A673 (cell line): ENCODE measurements around the gene TCF15.

Experiments used
- EZH2 ChIP-seq: fragments of 200-600 bp; sonication (generic); IDR thresholded peaks from 2 replicates; pipeline ENCODE4 v1.6.1; 2017; ENCODE audit warnings: borderline replicate concordance, low read depth, mild to moderate bottlenecking, mixed read lengths, antibody characterized with exemption, low read length; ENCODE audit not compliant: poor library complexity, severe bottlenecking
- TF ChIP-seq, protein P1 (sequence below): fragments of 300-800, 200-600 bp; sonication (generic); conservative IDR thresholded peaks from 2 replicates; pipeline ENCODE4 v1.5.1; 2017; ENCODE audit warnings: low read depth, mild to moderate bottlenecking, antibody characterized with exemption, low read length, moderate library complexity, mixed read lengths

GRCh38 chr20:650281-650680 lies 40.2 kb upstream of the TCF15 start:
- TF ChIP-seq, protein P1, sequence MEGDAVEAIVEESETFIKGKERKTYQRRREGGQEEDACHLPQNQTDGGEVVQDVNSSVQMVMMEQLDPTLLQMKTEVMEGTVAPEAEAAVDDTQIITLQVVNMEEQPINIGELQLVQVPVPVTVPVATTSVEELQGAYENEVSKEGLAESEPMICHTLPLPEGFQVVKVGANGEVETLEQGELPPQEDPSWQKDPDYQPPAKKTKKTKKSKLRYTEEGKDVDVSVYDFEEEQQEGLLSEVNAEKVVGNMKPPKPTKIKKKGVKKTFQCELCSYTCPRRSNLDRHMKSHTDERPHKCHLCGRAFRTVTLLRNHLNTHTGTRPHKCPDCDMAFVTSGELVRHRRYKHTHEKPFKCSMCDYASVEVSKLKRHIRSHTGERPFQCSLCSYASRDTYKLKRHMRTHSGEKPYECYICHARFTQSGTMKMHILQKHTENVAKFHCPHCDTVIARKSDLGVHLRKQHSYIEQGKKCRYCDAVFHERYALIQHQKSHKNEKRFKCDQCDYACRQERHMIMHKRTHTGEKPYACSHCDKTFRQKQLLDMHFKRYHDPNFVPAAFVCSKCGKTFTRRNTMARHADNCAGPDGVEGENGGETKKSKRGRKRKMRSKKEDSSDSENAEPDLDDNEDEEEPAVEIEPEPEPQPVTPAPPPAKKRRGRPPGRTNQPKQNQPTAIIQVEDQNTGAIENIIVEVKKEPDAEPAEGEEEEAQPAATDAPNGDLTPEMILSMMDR, result no peak
- TF ChIP-seq EZH2, result no peak
